PC-9 (cell line): ENCODE results near the gene ABHD8. TPM values are rescaled to one million over a fixed set of nuclear protein-coding genes. Genes with fewer than 3 reads are reported as not detected.

Experiments used
- Bru-seq: library from RNA; stranded (reverse); fragments of 400-500 nt; gene quantifications from one replicate; lab custom pipeline; 2021; lab: Mats Ljungman, UMichigan
- BruChase-seq, 2 experiments: library from RNA; stranded (reverse); fragments of 400-500 nt; gene quantifications; one replicate each; lab custom pipeline; 2021; lab: Mats Ljungman, UMichigan
- BruUV-seq: library from RNA; stranded (reverse); fragments of 400-500 nt; replicated peaks from 2 replicates; lab custom pipeline; 2021; lab: Mats Ljungman, UMichigan
- CTCF ChIA-PET: fragments of 300-600 bp; sonication (Branson Sonifier 250); formaldehyde crosslinking; loops from one replicate; lab custom pipeline; 2022; ENCODE audit warnings: antibody characterized with exemption; lab: Charles Lee
- POLR2A ChIA-PET: fragments of 300-600 bp; sonication (Branson Sonifier 250); formaldehyde crosslinking; loops from one replicate; lab custom pipeline; 2022; ENCODE audit warnings: antibody characterized with exemption; ENCODE audit not compliant: unreplicated experiment; lab: Charles Lee
- DNase-seq, 2 experiments: peaks; one replicate each; pipeline versions ENCODE4 v3.0.0 to v3.0.0-alpha.2; 2015 to 2022; ENCODE audit warnings: mixed read lengths in 1 of 2
- H2AFZ ChIP-seq: fragments of 200-600 bp; sonication (generic); 2 replicates; pipeline ENCODE4 v1.8.1; 2017; ENCODE audit warnings: antibody characterized with exemption
- H3F3A ChIP-seq: fragments of 200-600 bp; sonication (generic); 2 replicates; pipeline ENCODE4 v1.8.1; 2017; ENCODE audit warnings: antibody characterized with exemption, mild to moderate bottlenecking, low read depth; ENCODE audit not compliant: insufficient read depth
- H3K27ac ChIP-seq: fragments of 200-600 bp; sonication (generic); 2 replicates; pipeline ENCODE4 v1.6.1; 2016; ENCODE audit warnings: mixed run types
- H3K27me3 ChIP-seq: fragments of 200-600 bp; sonication (generic); 2 replicates; pipeline ENCODE4 v1.6.1; 2016; ENCODE audit warnings: low read depth, mixed run types; ENCODE audit not compliant: insufficient read depth
- H3K36me3 ChIP-seq: fragments of 200-600 bp; sonication (generic); 2 replicates; pipeline ENCODE4 v1.6.1; 2016; ENCODE audit warnings: low read depth, mixed run types
- H3K4me1 ChIP-seq: fragments of 200-600 bp; sonication (generic); replicated peaks from 2 replicates; pipeline ENCODE4 v1.6.1; 2016; ENCODE audit warnings: mixed run types; ENCODE audit not compliant: insufficient read depth
- H3K4me2 ChIP-seq: fragments of 200-600 bp; sonication (generic); 2 replicates; pipeline ENCODE4 v1.6.1; 2017; ENCODE audit warnings: mixed run types
- H3K4me3 ChIP-seq: fragments of 200-600 bp; sonication (generic); 2 replicates; pipeline ENCODE4 v1.6.1; 2016; ENCODE audit warnings: mixed run types
- H3K79me2 ChIP-seq: fragments of 200-600 bp; sonication (generic); 2 replicates; pipeline ENCODE4 v1.6.1; 2017; ENCODE audit warnings: low read depth, mixed run types
- H3K9me2 ChIP-seq: fragments of 200-600 bp; sonication (generic); 2 replicates; pipeline ENCODE4 v1.8.1; 2017; ENCODE audit warnings: mild to moderate bottlenecking; ENCODE audit not compliant: insufficient read depth
- H3K9me3 ChIP-seq: fragments of 200-600 bp; sonication (generic); 2 replicates; pipeline ENCODE4 v1.8.1; 2016; ENCODE audit warnings: low read depth; ENCODE audit not compliant: insufficient read depth
- H4K20me1 ChIP-seq: fragments of 200-600 bp; sonication (generic); 2 replicates; pipeline ENCODE4 v1.8.1; 2017; ENCODE audit not compliant: insufficient read depth
- CTCF ChIP-seq: fragments of 200-600 bp; sonication (generic); conservative IDR thresholded peaks from 2 replicates; pipeline ENCODE4 v1.6.1; 2017; ENCODE audit warnings: mixed run types, antibody characterized with exemption, mild to moderate bottlenecking, moderate library complexity
- EZH2 ChIP-seq: fragments of 200-600 bp; sonication (generic); IDR thresholded peaks from 2 replicates; pipeline ENCODE4 v1.8.0; 2017; ENCODE audit warnings: antibody characterized with exemption, low read depth
- intact Hi-C: fragments of 100-400 bp; cut with micrococcal nuclease; formaldehyde crosslinking; loops from one replicate; pipeline ENCODE4 v1.10.0; 2022; ENCODE audit not compliant: unreplicated experiment
- long read RNA-seq: library from polyadenylated mRNA; stranded (forward); transcript quantifications from one replicate; pipeline ENCODE4 v2.0.0, GENCODE V29; 2022
- total RNA-seq: library from RNA; stranded (reverse); gene quantifications from 2 replicates; pipeline ENCODE4 v1.2.3, GENCODE V29; 2021

The ABHD8 gene, protein sequence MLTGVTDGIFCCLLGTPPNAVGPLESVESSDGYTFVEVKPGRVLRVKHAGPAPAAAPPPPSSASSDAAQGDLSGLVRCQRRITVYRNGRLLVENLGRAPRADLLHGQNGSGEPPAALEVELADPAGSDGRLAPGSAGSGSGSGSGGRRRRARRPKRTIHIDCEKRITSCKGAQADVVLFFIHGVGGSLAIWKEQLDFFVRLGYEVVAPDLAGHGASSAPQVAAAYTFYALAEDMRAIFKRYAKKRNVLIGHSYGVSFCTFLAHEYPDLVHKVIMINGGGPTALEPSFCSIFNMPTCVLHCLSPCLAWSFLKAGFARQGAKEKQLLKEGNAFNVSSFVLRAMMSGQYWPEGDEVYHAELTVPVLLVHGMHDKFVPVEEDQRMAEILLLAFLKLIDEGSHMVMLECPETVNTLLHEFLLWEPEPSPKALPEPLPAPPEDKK
- total RNA-seq (32.2 and 37.5 TPM in 2 replicates), Bru-seq, nascent RNA (percentile 50 among the genes with signal in this experiment), BruChase-seq, experiment 1, labeled RNA remaining after a 2-hour chase (percentile 56 among the genes with signal in this experiment), BruChase-seq, experiment 2, labeled RNA remaining after a 6-hour chase (percentile 75 among the genes with signal in this experiment)
- long read RNA-seq, transcript ABHD8-201 (5 exons, 2,090 nt) = major isoform, 88 of 101 reads
- long read RNA-seq, partial matches to known transcripts = 9 of 101 reads
- long read RNA-seq, other reads (novel, unspliced or antisense) = 4 of 101 reads

DNA sequence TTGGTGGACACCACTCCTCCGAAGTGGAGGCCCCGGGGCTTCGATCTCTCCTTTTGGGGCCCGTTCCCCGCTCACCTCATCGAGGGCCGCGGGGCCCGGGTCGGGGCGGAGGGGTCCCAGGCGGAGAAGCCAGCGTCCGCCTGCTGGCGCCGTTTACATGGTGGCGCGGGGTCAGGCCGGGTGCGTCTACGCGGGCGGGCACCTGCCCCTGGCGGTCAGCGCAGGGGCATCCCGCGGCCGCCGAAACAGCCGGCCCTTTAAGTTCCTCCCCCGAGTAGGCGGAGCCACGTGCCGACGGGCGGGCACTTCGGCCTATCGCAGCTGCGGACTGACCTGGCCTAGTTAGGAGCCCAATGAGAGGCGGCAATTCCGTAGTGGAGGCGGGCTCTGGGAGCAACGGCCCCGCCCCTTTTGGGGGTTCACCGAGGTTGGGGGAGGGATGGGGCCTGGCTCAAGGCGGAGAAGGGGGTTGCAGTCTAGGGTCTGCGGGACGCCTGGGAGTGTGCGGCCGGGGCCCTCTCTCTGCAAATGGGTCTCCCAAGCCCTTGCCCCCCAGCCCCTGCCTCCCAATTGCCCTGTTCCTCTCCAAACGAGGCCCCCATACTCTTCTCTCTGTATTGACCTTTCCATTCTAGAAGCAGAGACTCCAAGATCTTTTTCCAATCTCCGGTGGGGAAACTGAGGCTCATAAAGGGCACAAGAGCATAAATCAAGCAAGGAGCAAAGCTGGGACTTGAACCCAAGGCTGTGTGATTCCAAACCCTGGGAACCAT lies at the start of gene ABHD8:
TSS of gene ABHD8 (minus strand) at position 259 of the 773 bp plus-strand sequence. CDS start 1,809 bp downstream, outside the sequence.
- peak; percentile 92 to 98 for DNase-seq
- H3K27me3 ChIP-seq = no peaks in the 10 kb centered on the region
- H3K27ac ChIP-seq = no peak within 1 kb of the TSS
- peaks cover 33% of the 10 kb centered on the region for H3F3A ChIP-seq
- H3K4me2 ChIP-seq = peak within 1 kb of the TSS; percentile 90
- peaks cover 49% of the 10 kb centered on the region for H3K79me2 ChIP-seq
- H3K9me2 ChIP-seq = no peaks in the 10 kb centered on the region
- POLR2A ChIA-PET = no interaction called here
- peaks cover 39% of the 10 kb centered on the region for H3K4me1 ChIP-seq
- peak within 1 kb of the TSS; percentile 67 for H3K4me3 ChIP-seq
- no TSS peak for BruUV-seq
- CTCF ChIA-PET = interaction anchor here (0.6 kb wide), 1 partner anchor 556 kb away, joined by 6 read pairs; no protein-coding TSS in a partner anchor
- H2AFZ ChIP-seq = peak within 1 kb of the TSS; percentile 73
- H4K20me1 ChIP-seq = no peaks in the 10 kb centered on the region
- TF ChIP-seq EZH2 = no peak
- TF ChIP-seq CTCF = peak; percentile 70
- H3K36me3 ChIP-seq = no peaks in the 10 kb centered on the region
- no peaks in the 10 kb centered on the region for H3K9me3 ChIP-seq
- intact Hi-C loops = loop anchor here (10.0 kb wide), 1 partner anchor 589 kb away; the partner anchor contains the start of gene NWD1

GRCh38 chr19:17352608-17353280 lies 49.5 kb upstream of the ABHD8 start:
- no peaks in the 10 kb centered on the region for H3K79me2 ChIP-seq

More at GRCh38 chr19:17352608-17353280, 49.5 kb upstream of the ABHD8 start:
- no peaks in the 10 kb centered on the region for H3K36me3 ChIP-seq
- no peak overlapping the region for H3K4me2 ChIP-seq
- H3K27me3 ChIP-seq = no peaks in the 10 kb centered on the region
- H3K9me2 ChIP-seq = no peaks in the 10 kb centered on the region
- H3K4me3 ChIP-seq = no peak overlapping the region
- ChIA-PET POLR2A (no interaction called here), CTCF (no interaction called here)
- intact Hi-C loops = no loop called here
- H3F3A ChIP-seq = 0 out of 2 replicates have a peak, but pooled peaks cover 7% of the 10 kb centered on the region
- H4K20me1 ChIP-seq = no peaks in the 10 kb centered on the region
- DNase-seq = no peak
- H3K27ac ChIP-seq = no peak overlapping the region
- no peaks in the 10 kb centered on the region for H3K9me3 ChIP-seq
- no peak overlapping the region for H2AFZ ChIP-seq
- H3K4me1 ChIP-seq = peaks cover 10% of the 10 kb centered on the region
- no TSS peak for BruUV-seq
- TF ChIP-seq EZH2 (no peak), CTCF (no peak)
